Hematopoietic multipotent progenitor cell treated with erythropoietin and hydrocortisone succinate and interleukin-3 and kit ligand, for 17 days (in vitro differentiated cells): ENCODE data around the gene C2.
A peak's percentile ranks its signal among the peaks of the same experiment; 100 is the strongest.

Source experiments
- DNase-seq: peaks from one replicate; pipeline ENCODE4 v3.0.0-alpha.2; 2015; ENCODE audit warnings: low spot score

C2 gene

GRCh38 chr6:31927242-31927862 is at the start of gene C2:
TSS of gene C2 (plus strand) at chr6:31927717. CDS start at chr6:31927753, 36 bp downstream.
- DNase-seq, result no peak

DNA sequence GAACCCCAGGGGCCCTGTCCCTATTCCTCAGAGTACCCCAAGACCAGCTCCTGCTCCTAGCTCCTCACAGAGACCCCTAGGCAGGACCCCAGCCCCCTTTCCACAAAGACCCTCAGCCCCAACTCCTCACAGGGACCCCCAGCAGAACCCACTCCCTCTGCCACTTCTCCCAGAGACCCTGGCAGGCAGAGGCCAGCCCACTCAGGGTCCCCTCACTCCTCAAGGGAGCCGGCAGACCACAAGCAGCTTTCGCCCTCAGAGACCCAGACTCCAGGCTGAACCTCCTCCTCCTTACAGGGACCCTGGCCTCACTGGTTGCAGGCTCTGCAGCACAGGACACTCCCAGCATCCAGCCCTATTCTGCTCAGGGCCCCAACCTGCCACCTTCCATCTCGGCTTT is 49.3 kb upstream of the C2 start:
- DNase-seq, result no peak

GRCh38 chr6:31878726-31879125 is 48.8 kb upstream of the C2 start, which contains the start of gene SLC44A4:
TSS of gene SLC44A4 (minus strand) at chr6:31878997. CDS start at chr6:31878980, 17 bp downstream.
- no peak for DNase-seq

DNA sequence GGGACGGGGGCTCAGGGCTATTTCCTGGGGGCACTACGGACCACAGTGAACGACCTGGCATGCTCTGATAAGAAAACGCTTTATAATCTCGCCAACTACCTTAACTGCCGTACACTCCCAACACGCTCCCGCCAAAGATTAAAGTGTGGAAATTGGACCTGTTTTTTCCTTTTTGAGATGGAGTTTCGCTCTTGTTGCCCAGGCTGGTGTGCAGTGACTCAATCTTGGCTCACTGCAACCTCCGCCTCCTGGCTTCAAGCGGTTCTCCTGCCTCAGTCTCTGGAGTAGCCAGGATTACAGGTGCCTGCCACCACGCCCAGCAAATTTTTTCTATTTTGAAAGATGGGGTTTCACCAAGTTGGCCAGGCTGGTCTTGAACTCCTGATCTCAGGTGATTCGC is 48.4 kb upstream of the C2 start:
- DNase-seq, result no peak

DNA sequence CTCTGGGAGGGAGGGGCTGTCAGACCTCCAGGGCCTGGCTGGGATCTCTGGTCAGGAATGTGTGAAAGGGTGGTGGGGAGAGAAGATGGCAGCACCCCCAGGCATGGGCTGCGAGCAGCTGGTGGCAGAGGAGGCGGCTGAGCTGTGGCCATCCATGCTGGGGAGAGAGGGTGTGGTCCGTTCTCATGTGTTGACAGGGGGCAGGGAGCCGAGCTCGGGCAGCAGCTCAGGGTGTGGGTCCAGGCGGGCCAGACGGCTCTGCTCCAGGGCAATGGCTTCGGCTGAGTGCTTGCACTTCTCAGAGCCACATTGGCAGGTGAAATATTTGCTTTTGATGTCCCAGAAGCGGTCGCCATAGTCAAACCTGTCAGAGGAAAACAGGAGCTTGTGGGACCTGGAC is 47.6 kb upstream of the C2 start:
- no peak for DNase-seq

GRCh38 chr6:31880616-31881015 is 46.9 kb upstream of the C2 start:
- no peak for DNase-seq

DNA sequence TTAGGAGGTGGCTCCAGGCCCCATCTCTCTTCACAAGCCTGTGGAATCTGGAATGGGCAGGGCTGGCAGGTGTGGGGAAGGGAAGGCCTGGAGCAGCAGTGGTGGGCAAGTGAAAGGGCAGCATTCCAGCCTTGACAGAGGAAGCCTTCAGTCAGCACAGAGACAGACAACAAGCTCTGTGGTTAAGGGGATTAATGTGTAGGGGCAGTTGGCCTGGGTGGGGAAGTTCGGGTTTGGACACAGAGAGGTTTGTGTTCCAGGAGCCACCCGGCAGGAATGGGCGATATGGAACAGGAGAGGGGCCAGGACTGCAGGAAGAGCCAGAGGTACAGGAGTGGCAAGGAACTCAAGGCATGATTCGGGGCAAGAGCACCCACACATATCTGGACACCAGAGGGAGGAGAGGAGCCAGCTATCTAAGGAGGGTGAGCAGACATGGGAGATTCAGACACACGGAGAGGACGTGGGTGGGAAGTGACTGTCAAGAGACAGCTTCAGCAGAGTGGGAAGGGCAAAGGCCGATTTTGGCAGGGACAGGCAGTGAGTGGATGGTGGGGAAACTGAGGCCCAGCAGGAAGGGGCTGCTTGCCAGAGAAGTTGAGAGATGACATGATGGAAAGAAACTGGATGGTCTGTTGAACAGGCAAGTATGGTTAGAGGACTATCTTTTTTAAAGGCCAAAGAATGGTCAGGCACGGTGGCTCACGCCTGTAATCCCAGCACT is 46.2 kb upstream of the C2 start:
- DNase-seq, result no peak

GRCh38 chr6:31882344-31882743 is 45.2 kb upstream of the C2 start:
- DNase-seq, result no peak

DNA sequence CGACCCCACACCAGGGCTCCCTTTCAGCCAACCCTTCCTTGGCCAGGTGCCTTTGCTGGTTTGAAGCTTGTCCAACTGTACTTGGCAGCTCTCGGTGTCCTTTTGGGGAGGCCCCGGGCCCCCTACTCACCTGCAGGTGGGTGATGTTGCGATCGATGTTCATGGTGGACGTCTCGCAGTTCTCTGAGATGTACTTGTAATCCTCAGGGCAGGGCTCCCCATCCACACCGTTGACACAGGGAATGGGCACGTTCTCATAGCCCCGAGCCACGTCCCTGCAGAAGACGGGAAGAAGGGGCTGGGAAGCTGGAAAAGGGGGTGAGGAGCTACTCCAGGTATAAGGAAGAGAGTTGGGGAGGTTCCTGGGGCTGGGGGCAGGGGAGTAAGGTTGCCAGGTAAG is 43.8 kb upstream of the C2 start:
- DNase-seq, result no peak

DNA sequence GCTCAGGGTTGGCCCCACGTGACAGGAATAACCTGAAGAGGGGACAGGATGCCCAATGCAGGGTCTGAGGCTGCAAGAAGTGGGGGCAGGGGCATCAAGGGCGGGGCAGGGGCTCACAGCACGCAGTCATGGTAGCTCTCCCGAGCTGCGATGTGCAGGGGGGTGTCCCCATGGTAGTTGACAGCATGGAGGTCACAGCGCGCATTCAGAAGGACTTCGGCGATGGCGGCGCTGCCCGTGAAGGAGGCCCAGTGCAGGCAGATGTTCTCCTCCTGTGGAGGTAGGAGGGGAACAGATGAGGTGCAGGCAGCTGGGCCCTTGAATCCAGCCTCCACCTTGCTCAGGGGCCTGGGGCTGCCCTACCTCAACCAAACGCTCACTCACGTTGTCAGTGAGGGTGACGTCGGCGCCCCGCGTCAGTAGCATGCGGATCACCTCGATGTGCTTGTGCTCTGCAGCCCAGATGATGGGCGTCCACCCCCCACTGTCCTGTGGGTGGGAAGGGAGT is 42.9 kb upstream of the C2 start:
- no peak for DNase-seq

- DNase-seq, result no peak
Observed at GRCh38 chr6:31886541-31886991, 41.0 kb upstream of the C2 start.

DNA sequence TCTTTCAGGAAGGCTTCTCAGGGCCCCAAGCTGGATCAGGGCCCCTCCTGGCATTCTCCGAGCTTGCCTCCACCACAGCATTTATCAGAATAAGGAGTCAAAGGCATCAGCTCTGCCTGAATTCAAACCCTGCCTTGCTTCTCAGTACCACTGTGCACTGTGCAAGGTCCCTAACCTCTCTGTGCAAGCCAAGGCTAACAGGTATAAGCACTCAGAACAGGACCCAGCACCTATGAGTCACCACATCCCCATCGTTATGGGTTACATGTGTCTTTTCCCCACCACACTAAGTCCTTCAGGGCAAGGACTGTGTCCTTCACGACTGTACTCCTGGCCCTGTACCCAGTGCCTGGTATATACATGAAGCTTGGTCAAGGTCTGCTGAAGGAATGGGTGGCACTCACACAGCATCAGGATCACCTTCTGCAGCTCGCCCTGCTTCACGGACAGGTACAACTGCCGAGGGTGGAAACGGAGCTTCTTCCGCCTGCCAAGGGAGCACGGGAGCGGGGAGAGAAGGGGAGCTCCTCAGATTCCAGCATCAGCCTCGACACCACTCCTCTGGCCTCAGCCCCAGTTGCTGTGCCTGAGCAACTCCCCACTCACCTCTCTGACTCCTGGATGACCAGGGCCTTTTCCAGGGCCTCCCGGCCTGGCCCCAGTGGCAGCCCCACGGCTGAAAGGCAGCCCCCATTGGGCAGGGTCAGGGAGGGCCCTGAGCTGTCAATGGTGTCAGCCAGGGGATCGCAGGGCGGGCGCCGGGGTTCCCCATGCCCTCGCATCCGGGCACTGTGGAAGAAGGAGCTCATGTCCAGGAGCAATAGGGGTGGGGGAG is 40.1 kb upstream of the C2 start:
- DNase-seq, result no peak

- peak; percentile 54 for DNase-seq
Observed at GRCh38 chr6:31888276-31889258, 39.0 kb upstream of the C2 start.

GRCh38 chr6:31889331-31889972 is 38.1 kb upstream of the C2 start:
- DNase-seq, result no peak

GRCh38 chr6:31892821-31893220 is 34.7 kb upstream of the C2 start:
- no peak for DNase-seq

DNA sequence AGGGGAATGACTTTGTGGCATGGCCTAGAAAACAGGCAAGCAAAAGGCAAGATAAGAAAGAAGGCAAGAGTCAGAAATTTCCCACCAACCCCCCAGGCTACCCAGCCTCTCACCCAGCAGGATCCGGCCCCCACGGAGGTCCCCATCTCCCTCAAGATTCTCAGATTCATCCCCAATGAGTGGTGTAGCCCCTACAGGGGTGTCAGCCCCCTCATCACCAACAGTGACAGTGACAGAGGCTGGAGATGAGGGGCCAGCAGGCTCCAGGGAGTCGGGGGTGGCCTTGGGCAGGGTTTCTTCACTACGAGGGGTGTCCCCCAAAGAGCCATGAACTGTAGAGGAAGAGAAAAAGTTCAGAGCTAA is 31.0 kb upstream of the C2 start:
- no peak for DNase-seq

DNA sequence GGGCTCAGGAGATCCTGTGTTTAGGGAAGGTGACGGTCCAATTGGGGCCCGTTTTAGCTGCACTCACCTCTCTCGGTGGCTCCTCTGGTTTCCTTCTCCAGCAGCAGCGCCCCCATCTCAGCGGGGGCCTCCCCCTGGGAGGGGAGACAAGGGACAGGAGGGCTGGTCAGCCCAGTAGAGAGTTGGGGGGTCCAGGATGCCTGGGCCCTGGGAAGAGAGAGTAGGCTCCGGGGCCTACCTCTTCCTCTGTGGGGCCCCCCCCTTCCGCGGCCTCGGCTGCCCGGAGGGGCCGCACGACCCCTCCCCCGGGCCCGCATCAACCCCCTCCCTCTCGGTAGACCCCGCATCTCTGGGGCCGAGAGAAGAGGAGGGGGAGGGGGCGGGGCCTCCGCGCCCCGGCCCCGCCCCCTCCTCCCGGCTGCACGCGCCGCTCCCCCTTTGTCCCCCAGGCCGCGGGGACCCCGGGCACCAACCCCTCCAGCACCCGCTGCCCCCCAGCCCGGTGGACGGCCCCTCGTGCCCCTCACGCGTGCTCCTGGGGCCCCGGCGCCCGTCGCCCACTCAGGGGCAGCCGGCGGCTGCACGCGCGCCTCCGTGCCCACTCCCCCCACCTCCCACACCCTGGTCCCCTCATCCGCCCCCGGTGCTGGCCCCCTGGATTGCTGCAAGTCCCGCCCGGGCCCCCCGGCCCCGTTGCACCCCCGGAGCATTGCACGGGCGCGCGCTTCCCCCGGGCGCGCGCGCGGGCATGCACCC is 30.5 kb upstream of the C2 start:
- no peak for DNase-seq

- DNase-seq, result peak; percentile 85
Observed at GRCh38 chr6:31897612-31898382, 29.7 kb upstream of the C2 start, which contains the start of gene EHMT2. TSS of gene EHMT2 (minus strand) at chr6:31897698. CDS start at chr6:31897677, 21 bp downstream.

GRCh38 chr6:31898383-31899011 is 29.0 kb upstream of the C2 start:
- DNase-seq, result peak; percentile 80
